ENCODE measurements around the gene DUSP11. TPM values are rescaled to one million over a fixed set of nuclear protein-coding genes. Genes with fewer than 3 reads are reported as not detected.

Gene DUSP11
- total and polyA plus RNA-seq, 2 of the 13 experiments (the other 11 are each of a cell fraction or from before 2014, with no cell fraction given): 30.5 to 36.2 TPM

DNA sequence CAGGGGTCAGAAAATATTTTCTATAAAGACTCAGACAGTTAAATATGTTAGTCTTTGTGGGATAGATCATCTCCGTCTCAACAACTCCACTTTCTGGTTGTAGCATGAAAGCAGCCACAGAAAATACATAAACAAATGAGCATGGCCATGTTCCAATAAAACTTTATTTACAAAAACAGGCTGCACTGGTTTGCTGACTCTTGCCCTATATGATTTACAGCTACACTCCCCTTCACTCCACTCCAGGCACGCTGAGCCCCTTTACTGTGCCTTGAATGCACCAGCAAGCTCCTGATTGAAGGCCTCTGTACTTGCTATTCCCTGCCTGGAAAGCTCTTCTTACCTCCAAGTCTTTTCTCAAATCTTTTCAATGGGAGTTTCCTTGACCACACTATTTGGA is 43.1 kb upstream of the DUSP11 start:
- FAIRE-seq (no peak), DNase-seq (ENCODE audit: low spot score) (no peak), ATAC-seq (no peak)
- ChIA-PET CTCF (ENCODE audit: low intra/inter-chr PET ratio, low total read pairs) (interaction anchor here (1.3 to 2.3 kb wide), 2 partner anchors 297 to 328 kb away, joined by 3 to 10 read pairs; no protein-coding TSS in a partner anchor), POLR2A (interaction anchor here (1.7 kb wide), 1 partner anchor 328 kb away, joined by 4 read pairs; no protein-coding TSS in a partner anchor)
- no peak for TF ChIP-seq NFIC (IDR thresholded peaks at IDR 0.05; ENCODE audit: low read length)
- TF ChIP-seq NFE2L2 (IDR thresholded peaks at IDR 0.05; ENCODE audit: low read length): no peak
- no peak for TF ChIP-seq GATAD2A (CRISPR knock-in tag; IDR thresholded peaks at IDR 0.05)
- TF ChIP-seq, protein P1, sequence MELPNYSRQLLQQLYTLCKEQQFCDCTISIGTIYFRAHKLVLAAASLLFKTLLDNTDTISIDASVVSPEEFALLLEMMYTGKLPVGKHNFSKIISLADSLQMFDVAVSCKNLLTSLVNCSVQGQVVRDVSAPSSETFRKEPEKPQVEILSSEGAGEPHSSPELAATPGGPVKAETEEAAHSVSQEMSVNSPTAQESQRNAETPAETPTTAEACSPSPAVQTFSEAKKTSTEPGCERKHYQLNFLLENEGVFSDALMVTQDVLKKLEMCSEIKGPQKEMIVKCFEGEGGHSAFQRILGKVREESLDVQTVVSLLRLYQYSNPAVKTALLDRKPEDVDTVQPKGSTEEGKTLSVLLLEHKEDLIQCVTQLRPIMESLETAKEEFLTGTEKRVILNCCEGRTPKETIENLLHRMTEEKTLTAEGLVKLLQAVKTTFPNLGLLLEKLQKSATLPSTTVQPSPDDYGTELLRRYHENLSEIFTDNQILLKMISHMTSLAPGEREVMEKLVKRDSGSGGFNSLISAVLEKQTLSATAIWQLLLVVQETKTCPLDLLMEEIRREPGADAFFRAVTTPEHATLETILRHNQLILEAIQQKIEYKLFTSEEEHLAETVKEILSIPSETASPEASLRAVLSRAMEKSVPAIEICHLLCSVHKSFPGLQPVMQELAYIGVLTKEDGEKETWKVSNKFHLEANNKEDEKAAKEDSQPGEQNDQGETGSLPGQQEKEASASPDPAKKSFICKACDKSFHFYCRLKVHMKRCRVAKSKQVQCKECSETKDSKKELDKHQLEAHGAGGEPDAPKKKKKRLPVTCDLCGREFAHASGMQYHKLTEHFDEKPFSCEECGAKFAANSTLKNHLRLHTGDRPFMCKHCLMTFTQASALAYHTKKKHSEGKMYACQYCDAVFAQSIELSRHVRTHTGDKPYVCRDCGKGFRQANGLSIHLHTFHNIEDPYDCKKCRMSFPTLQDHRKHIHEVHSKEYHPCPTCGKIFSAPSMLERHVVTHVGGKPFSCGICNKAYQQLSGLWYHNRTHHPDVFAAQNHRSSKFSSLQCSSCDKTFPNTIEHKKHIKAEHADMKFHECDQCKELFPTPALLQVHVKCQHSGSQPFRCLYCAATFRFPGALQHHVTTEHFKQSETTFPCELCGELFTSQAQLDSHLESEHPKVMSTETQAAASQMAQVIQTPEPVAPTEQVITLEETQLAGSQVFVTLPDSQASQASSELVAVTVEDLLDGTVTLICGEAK (IDR thresholded peaks at IDR 0.05): peak; percentile 57
- TF ChIP-seq, protein P1 (CRISPR knock-in tag; IDR thresholded peaks at IDR 0.05): peak; percentile 95
- no peak overlapping the region for H3K27ac ChIP-seq (ENCODE audit: extremely low read length, insufficient read depth, low read length)
- in situ Hi-C loops (cut with HindIII; ENCODE audit: extremely low pct_ligation_motif_present, low pct_unique_long_range_greater_than_20kb) (no loop called here), intact Hi-C loops (cut with micrococcal nuclease; ENCODE audit: unreplicated experiment) (no loop called here)
- H3K27me3 ChIP-seq (ENCODE audit: control insufficient read depth in 1 of 2, insufficient read depth in 2 of 2, low read length in 2 of 2): peaks cover 3 to 4% of the 10 kb centered on the region in 2 experiments; a peak in 2 of 5 replicates
- no peak overlapping the region for H3K9ac ChIP-seq (ENCODE audit: insufficient read depth, low read depth, low read length)
- no peaks in the 10 kb centered on the region for H4K20me1 ChIP-seq (ENCODE audit: insufficient read depth, low read length)
- no peak overlapping the region for H3K4me2 ChIP-seq (ENCODE audit: low read depth, low read length)
- BruUV-seq (replicated peaks): no TSS peak
- H3K4me1 ChIP-seq (ENCODE audit: insufficient read depth, low read length): peaks cover 8% of the 10 kb centered on the region
- H2AFZ ChIP-seq (ENCODE audit: low read length): no peak overlapping the region
- no peaks in the 10 kb centered on the region for H3K9me3 ChIP-seq (ENCODE audit: low read length)
- no peaks in the 10 kb centered on the region for H3K36me3 ChIP-seq (replicated peaks in 1 of 2; ENCODE audit: control insufficient read depth in 1 of 2, insufficient read depth in 2 of 2, low read length in 2 of 2)
- H3K4me3 ChIP-seq (replicated peaks in 1 of 3; ENCODE audit: insufficient read depth in 1 of 3, low read depth in 2 of 3, low read length in 3 of 3): no peak overlapping the region
- H3K79me2 ChIP-seq (ENCODE audit: insufficient read depth, low read length): no peaks in the 10 kb centered on the region
- WGBS (ENCODE audit: low lambda C conversion rate): 22% methylated on average over 2 of the region's 2 CpGs
